GM18502 (cell line): ENCODE results near the gene HOXA10.

ENCODE experiments used
- ATAC-seq: cut with Tn5 transposase; IDR thresholded peaks from one replicate; pipeline ENCODE4 v1.9.1; 2021; ENCODE audit warnings: mild to moderate bottlenecking; ENCODE audit not compliant: unreplicated experiment, poor library complexity

Gene HOXA10

DNA sequence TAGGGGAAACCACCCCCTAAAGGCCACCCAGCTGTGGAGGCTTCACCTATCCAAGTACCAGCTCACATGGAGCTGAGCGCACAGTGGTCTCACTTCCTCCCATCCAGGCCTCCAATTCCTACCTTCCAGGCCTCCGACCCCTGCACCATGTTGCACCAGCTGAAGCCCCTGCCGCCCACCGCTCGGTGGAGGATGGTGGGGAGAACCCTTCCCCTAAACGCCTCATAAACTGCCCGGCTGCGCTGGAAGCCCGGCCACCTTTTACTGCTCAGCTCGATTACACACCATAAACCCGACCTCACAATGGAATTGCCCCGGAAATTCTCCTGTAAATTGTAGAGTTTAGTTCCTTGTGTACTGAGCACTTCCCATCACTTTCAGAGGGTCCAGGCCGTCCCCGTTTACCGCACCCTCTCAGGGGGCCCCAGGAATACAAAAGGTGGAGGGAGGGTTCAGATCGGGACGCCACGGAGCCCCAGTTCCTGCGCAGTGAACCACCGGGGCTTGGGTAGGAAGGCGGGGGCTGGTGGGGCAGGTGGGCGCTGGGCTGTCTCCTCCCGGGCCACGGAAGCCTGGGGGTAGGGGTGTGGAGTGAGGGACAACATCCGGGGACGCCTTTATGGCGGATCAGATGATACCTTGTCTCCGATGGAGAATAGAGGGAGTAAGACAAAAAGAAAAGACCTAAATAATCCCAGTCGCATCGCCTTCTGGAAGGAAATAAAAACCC is 16.3 kb downstream of the HOXA10 start:
- no peak for ATAC-seq

DNA sequence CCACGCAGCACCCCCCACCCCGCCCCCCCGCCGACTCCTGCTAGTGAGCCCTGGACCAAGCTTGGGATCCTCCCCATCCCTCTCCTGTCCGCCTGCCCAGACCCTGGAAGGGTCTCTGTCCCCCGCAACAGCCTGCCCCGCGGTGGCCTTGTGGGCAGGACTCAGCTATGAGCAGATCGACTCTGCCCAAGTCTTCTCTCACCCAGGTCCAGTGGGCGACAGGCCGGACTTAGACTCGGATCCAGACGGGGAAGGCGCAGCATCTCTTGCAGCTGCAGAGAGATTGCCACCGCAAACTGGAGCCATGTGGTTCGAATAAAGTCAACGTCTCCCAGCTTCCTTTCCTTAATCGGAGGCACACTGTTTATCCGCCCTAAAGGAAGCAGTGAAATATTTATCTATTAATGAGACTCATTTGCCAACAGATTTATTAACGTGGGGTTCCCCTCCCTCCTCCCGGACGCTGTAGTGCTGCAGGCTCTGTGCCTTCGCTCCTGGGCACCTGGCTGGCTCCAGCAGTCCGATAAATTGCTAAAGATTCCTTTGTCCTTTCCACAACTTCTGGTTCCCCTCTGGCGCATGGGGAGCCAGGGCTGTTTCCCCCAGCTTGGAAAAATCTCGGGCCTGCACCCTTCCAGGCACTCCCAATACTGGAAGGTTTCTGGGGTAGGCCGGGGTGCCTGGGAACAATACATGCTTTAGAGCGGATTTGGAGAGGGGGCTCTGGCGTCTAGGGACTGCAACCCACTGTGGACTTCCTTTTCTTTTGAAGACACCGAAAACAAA is 17.0 kb downstream of the HOXA10 start:
- no peak for ATAC-seq

DNA sequence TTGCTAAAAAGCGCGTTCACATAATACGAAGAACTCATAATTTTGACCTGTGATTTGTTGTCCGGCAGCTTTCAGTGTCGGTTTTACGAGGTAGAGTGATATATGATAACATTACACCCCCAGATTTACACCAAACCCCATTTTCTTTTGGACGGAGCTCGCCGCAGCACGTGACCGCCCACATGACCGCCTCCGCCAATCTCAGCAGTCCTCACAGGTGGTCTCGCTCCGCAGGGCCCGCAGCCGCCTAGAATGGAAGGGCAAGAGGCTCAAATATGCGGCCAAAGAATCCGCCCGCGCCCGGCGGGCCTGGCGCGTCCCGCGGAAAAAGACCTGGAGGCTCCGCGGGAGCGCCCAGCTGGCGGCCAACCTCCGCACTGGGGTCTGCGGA is 17.6 kb downstream of the HOXA10 start, which contains the start of gene HOXA7:
TSS of gene HOXA7 (minus strand) at position 168 of the 391 bp plus-strand sequence. CDS start at position 38, 130 bp downstream.
- ATAC-seq, result no peak

DNA sequence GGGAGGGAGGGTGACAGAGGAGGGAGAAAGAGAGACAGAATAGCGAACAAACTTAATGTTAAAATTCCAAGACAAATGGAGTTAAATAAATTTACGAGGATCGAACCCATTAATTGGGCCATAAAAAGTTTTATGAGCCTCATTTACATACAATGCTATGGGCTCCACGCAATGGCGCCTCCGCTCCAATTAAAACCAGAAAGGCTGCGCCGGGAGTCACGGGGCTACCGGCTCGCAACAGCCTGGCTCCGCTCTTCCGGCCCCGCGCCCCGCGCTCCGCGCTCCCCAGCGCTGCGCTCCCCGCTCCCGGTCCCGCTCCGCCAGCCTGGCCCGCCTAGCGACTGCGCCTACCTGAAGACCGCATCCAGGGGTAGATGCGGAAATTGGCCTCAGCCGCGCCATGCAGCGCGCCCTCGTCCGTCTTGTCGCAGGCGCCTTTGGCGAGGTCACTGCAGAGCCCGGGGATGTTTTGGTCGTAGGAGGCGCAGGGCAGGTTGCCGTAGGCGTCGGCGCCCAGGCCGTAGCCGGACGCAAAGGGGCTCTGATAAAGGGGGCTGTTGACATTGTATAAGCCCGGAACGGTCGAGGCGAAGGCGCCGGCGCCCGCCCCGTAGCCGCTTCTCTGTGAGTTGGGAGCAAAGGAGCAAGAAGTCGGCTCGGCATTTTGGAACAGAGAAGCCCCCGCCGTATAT is 18.2 kb downstream of the HOXA10 start:
- no peak for ATAC-seq

DNA sequence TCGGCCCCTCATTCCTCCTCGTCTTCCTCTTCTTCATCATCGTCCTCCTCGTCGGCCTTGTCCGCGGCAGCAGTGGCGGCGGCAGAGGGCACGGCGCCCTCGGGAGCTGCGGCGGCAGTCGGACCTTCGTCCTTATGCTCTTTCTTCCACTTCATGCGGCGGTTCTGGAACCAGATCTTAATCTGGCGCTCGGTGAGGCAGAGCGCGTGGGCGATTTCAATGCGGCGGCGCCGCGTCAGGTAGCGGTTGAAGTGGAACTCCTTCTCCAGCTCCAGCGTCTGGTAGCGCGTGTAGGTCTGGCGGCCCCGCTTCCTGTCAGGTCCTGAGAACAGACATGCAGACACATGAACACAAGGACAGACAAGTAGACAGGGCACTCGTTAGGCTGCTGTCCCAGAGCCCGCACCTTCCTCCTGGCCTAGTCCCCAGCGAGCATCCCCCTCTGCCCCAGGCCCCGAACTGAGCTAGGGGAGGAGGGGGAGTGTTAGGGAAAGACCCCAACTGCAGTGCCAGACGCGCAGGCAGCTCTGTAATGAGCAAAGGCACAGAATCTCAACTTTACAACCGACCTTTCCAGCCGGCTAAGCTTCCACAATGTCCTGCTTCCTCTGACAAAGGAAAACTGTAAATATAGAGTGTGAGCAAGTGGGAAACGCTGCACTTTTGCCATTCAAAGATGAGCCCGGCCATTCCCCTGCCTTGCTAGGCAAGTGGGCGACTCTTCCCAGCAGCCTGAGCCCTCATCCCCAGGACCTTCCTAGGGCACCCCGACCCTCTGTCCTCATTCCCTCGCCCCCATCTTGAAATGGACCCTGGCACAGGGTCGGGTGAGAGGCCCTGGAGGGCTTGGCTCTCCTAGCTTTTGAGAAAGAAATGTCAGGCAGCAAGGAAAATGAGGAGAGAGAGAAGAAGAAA is 19.0 kb downstream of the HOXA10 start:
- no peak for ATAC-seq

DNA sequence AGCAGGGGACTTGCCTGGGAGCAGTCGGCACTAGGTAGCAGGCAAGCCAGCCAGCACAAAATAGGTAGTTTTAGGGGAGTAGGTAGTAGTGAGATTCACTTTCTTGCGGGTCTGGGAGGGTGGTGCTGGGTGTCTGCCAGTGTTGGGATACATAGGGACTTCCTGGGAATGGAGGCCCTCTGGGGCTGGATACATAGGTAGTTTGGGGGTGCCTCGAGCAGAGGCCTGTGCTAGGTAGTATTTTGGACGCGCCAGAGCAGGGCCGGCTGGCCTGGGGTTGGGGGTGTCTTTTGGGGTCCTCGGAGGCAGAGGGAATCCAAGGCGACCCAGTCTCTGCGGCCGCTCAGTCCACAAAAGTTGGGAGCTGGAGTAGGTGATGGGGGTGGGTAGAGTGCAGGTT is 19.8 kb downstream of the HOXA10 start:
- no peak for ATAC-seq

DNA sequence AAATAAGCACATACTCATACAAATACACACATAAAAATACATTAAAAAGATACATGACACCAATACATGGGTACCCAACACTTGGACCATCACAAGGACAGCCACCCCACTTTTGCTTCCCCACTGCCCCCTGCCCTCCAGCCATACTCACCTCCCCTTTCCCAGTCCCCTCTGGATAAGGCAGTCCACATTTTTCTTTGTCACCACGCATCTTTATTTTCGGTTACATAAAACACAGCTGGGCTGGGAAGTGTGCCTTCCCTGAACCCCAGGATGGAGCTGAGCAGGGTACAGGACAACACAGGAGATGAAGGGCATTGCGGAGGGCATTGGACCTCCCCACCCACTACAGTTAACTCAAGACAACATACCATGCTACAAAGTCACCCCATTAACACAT is 20.6 kb downstream of the HOXA10 start:
- no peak for ATAC-seq

DNA sequence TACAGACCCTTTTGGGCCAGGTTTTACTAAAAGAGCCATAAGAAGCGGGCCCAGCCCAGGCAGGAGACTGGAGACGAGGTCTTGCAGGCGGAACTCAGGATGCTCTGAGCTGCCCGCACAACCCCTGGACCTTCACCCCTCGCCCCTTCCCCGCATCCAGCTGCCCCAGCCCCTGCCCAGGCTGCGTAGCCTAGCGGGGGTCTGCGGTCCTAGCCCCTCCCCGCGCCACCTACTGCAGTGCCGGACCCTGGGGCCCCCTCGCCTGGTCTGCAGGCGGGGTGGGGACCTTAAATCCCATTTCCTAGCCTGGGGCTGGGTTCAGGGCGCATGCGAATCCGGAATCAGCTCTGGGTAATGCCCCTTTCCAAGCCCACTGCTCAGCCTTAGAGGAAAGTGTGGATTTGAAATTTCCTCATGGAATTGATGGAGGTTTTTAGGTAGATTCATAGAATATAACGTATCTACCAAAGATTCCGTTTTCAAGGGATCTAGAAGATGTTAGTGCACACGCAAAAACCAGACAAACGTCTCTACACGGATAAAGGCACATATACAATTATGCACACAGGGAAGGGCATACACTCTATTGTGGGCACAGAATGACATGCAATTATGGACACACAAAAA is 21.2 kb downstream of the HOXA10 start:
- no peak for ATAC-seq

DNA sequence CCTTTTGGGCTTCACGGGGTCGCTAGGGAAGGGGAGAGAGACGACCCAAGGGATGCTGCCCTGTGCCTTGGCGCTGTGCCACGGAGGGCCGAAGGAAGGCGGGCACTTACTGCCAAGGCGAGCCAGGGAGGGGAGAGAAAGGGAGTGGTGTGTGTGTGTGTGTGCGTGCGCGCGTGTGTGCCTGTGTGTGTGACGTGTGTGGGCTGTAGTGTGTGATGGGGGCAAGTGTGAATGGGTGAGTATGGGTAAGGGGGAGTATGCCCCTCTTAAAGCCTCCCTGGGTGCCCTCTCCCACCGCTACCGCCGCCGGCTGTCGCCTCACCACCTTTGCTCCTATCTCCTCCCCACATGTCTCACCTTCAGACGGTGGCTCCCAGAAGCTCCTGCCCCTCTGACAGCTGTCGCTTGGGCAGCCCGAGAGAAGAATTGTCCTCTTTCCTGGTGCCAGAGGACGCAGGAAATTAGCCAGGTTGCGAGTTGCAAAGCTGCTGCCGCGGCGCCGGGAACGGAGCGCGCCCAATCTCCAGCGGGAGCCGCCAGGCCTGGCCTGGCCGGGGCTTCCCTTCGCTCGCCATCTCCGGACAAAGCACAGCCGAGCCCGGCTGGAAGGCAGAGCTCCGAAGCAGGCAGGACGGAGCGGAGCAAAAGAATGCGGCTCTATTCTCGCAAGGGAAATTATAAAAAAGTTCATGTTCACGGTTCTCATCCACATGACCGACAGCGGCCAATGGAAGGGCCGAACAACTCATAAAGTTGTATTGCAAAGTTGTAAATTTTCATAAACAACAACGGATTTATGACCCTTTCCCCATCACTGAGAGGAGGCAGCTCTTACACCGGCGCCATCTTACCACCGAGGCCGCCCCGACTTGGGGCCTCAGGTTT is 21.9 kb downstream of the HOXA10 start, which contains the start of gene HOXA3:
TSS of gene HOXA3 (minus strand) at position 653 of the 885 bp plus-strand sequence. CDS start 41,943 bp downstream, outside the sequence.
- no peak for ATAC-seq

DNA sequence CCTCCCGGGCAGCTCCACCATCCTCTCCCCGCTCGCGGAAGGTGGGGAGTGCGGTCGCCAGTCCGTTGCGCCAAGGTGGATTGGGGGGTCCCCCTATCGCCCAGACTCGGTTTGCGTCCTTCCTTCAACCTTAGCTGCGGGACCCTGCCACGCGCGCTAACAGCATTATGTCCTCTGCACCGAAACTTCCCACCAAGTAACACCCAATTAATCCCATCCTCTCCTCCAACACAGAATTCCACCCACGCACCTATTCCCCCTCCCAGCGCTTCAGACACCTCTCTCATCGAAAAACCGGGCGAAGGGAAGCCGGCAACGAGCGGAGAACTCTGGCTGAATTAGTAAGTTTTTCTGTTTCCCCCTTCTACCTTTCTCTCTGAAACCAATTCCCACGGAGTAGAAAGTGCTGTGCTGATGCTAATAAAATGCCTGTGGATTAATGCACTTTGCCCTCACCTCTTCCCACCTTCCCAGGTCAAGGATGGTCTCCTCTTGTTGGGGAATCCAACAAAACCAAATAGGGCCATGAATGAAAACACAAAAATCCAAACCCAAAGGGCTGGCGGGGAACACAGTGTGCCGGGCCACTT is 22.7 kb downstream of the HOXA10 start:
- no peak for ATAC-seq

DNA sequence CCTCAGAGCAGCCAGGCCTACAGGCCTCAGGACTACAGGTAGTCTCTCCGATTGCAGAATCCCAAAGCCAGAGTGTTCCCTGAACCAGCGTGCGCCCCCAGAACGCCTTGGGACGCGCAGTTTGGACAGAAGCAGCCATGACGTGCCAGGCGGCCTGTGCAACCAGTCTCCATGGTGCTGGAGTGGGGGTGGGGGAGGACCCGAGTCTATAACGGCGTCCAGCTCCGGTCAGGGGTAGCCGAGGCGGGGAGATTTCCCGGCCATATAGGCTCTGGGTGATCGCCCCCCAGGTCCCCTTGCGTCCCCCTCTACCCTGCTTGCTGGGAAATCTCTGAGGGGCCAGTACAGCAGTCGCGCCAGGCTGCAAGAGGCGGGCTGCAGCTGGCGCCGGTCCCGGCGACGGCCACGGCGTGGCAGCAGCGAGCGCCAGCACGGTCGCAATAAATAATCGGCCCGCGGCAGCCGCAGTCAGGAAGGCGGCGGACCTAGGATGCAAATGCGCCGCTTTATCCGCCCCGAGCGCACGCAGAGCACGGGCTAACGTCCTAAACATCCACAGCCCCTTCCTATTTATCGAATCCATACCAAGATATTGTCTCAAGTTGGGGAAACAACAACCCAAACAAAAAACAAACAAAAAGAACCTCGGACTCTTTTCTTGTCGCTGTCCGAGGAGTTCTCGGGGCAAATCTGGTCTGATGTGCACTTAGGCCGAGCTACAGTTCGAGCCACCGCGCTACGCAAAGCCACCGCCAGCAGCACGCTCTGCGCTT is 23.4 kb downstream of the HOXA10 start:
- peak; percentile 85 for ATAC-seq

DNA sequence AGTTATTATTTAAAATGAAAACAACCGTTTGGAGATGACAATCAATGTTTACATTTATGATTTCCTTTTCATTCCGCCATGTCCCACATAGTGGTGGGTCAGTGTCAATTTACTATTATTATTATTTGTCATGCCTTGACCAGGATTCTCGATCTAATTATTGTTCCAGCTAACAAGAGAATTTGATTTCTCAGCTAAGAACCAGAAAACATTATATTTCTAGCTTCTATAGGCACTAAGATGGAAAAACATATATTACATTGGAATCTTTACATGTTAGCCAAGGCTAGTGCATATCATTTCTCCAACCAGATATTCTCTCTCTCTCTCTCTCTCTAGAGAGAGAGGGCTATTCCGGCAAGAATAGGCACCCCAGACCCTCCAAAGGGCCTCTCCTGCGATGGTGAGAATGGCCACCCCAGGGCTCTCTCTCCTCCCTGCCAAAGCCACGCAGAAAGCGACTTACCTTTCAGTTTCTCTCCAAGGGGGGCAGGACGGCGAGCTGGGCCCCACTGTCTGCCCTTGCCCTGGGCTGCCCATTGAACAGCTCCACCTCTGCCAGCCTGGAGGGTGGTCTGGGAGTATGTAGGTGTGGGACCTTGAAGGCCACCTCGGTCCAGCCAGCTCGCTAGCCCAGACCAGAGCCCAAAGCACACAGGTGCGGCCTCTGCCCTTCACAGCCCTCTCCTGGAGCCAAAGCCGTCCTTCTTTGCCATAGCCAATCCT is 24.1 kb downstream of the HOXA10 start:
- ATAC-seq, result no peak

DNA sequence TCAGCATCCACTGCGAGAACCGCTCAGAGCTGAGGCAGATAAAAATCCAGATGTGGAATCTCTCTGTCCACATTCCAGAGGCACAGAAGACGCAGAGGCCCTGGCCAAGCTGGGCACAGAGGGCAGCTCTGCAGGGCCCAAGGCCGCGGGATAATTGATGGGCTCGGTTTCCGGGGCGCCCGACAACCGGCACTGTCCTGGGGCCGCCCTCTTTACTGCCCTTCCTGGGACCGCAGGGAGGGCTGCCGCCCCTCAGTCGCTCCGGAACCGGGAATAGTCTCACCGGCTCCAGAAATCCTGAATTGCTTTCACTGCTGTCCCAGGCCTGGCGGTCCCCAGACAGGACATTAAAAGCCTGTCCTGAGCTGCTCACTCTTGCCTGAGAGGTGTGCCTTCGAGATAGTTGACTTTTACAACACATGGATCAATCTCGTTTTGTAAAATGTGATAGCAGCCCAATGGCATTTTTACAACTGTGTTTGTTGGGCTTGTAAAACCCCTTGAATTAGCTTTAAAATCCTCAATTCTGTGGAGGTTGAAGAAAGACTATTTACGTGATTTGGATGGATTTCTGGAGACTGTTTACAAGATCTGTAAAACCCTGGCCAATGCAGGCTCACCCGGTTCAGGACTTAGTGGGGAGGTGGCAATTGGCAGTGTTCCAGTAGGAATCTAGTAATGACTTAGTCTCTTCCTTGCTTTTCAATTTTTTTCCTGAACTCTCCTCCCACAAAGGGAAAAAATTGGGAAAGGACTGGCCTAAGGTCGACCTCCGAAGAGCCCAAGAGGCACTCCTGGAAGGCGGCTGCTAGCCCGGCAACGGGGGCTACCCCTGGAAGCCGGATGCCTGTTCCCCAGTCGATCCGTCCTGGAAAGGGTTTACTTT is 25.1 kb downstream of the HOXA10 start:
- no peak for ATAC-seq

DNA sequence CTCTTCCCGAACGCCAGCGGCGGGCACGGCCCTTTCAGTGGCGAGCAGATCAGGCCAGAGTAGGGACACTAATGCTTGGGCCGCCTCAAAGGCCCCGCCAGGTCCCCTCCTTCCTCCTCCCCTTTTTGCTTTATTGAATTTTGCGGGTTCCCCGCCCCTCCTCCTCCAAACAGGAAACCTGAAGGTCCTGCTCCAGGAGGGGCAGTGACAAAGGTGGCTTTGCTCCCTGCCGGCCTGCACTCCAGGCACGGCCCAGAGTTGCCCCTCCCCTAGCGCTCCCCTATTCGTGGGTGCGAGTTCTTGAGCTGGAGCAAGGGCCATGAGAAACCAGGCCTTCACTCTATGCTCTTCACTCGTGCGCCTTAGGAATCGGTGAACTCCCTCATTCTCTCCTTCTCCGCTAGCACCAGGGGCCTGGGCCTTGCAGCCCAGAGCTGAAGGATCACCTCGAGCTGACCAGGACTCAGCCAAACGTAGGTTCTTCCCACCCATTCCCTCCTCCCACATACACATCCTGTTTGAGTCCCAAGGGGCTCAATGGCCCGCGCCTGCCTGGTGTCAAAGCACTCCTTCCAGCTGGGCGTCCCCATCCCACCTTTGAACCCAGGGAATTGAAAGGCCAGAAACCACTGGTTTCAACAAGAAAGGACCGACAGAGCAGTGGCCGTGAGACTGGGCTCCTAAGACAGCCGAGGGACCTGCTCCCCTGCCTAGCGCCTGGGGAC is 25.9 kb downstream of the HOXA10 start:
- ATAC-seq, result no peak
